ENCODE results near the gene CAVIN1.
"Not testable (repeated sequence)": the region's sequence is repeated elsewhere in the genome, so short reads cannot be mapped to it uniquely, and the experiment has no call there.

CAVIN1 gene

GRCh38 chr17:42422958-42423712 is at the start of gene CAVIN1:
Gene CAVIN1, minus strand, starts transcription at chr17:42423256. Its CDS starts 159 bp downstream, at chr17:42423097.
- DNase-seq (ENCODE audit: low read depth in 2 of 2, low spot score in 1 of 2) = no peak

DNA sequence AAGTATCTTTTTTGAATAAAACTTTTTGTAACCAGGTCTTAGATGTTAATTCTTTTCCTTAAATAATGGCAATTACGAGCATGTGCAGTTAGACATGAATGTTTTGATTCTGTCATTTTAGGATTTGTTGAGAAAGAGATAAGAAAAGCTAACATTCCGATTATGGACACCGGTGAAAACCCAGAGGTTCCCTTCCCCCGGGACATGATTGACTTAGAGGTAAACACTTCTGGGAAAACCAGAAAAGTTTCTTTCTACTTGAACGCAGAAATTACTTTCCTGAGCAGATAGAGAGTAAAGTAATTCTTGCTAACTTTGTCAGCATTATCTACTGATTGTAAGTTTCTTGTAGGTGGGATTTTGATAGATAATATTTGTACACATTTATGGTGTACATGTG is 44.8 kb upstream of the CAVIN1 start:
- no peak for DNase-seq (ENCODE audit: low read depth in 2 of 2, low spot score in 1 of 2)

DNA sequence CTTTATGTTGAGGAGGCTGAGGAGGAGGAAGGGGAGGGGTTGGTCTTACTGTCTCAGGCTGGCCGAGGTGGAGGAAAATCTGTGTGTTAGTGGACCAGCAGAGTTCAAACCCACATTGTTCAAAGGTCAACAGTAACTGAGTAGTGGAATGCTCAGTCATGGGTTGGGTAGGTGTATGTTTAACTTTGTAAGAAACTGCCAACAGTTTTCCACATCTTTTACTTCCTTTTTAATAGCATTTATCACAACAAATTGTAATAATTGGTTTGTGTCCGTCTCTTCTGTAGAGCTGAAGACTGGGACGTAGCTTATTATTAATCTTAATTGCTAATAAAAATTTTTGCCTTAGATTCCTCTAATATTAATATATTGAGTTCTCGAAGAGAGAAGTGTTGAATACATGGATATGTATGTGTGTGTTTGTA is 40.9 kb upstream of the CAVIN1 start:
- DNase-seq (ENCODE audit: low read depth in 2 of 2, low spot score in 1 of 2) = no peak

GRCh38 chr17:42460371-42460770 is 37.3 kb upstream of the CAVIN1 start:
- DNase-seq (ENCODE audit: low read depth in 2 of 2, low spot score in 1 of 2) = no peak

DNA sequence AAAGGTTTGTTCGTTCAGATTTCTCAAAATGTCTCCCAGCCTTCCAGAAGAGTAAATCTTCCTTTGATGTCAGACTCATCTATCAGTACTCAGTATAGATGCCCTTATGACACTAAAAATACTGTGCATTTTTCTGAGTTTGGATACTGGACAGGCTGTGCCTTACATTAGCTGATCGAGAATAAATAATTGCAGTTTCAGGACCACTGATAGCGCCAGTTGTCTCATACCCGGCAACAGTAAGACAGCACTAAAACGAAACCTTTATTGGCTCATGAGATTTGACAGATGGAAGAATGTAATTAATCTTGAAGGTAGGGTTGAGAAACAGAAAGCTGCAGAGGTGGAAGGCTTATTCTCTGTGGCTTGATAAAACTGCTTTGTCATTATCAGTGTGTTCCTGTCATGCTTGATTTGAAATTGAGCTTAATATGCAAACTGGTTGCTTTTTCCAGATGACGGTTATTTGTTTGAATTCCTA is 36.8 kb upstream of the CAVIN1 start:
- DNase-seq (ENCODE audit: low read depth in 2 of 2, low spot score in 1 of 2) = no peak

DNA sequence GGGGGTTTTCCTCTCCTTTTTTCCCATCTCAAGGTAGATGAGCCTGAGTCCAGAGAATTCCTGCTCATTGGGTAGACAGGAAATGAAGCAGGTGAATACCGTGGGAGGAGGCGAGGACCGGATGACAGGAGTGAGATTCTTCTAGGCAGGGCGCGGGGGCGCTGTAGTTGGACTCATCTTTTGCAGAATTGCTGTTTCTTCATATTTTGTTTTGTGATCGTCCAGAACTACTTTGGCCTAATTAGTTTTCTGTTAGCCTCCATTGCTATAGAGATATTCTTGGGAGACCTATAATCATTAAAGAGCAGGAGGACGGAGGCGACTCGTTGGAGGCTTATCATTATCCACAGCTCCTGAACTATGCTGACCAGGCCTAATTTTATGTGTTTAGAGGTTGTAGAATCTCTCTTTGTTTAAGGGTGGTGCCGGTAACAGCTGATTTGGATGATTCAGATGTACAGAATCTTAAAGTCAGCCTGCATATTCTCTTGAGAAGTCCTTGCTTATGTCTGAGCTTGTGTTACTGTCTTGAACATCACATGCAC is 36.3 kb upstream of the CAVIN1 start:
- no peak for DNase-seq (ENCODE audit: low read depth in 2 of 2, low spot score in 1 of 2)

GRCh38 chr17:42458497-42459255 is 35.6 kb upstream of the CAVIN1 start, which contains the start of gene ATP6V0A1:
Gene ATP6V0A1, plus strand, starts transcription at chr17:42458878. Its CDS starts 2,017 bp downstream, at chr17:42460895.
- DNase-seq (ENCODE audit: low read depth in 2 of 2, low spot score in 1 of 2) = peak; percentile 78

DNA sequence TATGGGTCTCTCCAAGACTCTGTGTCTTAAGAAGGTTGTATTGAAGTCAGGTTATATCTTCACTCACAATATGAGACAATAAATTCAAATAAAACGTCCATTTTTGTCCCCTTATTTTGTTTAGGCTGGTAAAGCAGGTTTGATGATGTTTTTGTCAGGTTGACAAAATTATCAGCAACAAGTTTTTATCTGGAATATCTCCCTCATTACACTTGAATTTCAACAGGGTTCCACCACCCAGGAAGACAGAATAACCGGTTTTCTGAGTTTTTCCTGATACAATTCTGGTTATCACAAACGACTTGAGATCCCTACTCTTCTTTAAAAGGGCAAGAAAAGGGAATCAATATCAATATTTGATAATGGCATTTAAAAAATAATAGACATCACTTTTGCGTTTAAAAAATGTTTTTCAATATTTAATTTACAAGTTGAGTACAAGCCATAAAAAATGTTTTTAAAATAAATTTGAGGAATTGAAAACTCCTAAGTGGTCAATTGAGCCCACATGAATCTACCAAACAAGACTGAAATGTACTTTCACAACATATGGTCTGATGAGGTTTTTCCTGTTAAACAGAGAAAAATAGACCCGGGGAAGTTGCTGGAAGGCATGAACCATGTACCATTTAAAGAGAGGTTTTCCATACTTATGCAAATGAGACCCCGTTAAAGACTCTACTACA is 34.2 kb upstream of the CAVIN1 start:
- DNase-seq (ENCODE audit: low read depth in 2 of 2, low spot score in 1 of 2) = no peak

GRCh38 chr17:42456223-42457106 is 33.4 kb upstream of the CAVIN1 start:
- no peak for DNase-seq (ENCODE audit: low read depth in 2 of 2, low spot score in 1 of 2)

GRCh38 chr17:42454987-42455386 is 31.9 kb upstream of the CAVIN1 start:
- DNase-seq (ENCODE audit: low read depth in 2 of 2, low spot score in 1 of 2) = not testable (repeated sequence)

GRCh38 chr17:42453439-42453838 is 30.4 kb upstream of the CAVIN1 start:
- no peak for DNase-seq (ENCODE audit: low read depth in 2 of 2, low spot score in 1 of 2)

DNA sequence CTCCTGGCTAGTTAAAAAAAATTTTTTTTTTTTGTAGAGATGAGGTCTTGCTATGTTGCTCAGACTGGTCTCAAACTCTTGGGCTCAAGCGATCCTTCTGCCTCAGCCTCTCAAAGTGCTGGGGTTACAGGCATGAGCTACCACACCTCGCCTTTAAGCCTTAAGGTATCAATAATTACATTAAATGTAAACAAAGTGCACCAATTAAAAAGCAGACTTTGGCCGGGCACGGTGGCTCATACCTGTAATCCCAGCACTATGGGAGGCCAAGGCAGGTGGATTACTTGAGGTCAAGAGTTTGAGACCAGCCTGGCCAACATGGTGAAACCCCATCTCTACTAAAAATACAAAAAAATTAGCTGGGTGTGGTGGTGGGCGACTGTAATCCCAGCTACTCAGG is 28.2 kb upstream of the CAVIN1 start:
- not testable (repeated sequence) for DNase-seq (ENCODE audit: low read depth in 2 of 2, low spot score in 1 of 2)

DNA sequence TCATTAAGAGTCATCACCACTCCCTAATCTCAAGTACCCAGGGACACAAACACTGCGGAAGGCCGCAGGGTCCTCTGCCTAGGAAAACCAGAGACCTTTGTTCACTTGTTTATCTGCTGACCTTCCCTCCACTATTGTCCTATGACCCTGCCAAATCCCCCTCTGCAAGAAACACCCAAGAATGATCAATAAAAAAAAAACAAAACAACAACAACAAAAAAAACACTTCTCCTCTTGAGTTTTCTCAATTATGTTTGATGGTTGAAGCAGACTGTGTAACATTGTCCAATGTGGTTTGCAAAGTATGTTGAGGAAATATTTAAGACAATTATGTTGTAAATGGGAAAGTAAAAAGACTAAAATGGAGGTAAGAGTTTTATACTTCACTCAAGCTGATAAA is 26.8 kb upstream of the CAVIN1 start:
- not testable (repeated sequence) for DNase-seq (ENCODE audit: low read depth in 2 of 2, low spot score in 1 of 2)

- not testable (repeated sequence) for DNase-seq (ENCODE audit: low read depth in 2 of 2, low spot score in 1 of 2)
Measured at GRCh38 chr17:42449176-42449575, 26.1 kb upstream of the CAVIN1 start.

DNA sequence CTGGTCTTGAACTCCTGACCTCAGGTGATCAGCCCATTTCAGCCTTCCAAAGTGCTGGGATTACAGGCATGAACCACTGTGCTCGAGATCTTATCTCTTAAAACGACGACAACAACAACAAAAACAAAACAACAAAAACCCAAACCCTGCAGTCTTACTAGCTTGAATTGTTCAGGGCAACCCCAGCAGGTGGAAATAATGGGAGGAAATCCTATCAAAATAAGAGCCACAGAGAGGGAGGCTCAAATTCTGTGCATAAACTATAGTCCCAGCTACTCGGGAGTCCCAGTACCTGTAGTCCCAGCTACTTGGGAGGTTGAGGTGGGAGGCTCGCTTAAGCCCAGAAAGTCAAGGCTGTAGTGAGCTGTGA is 19.1 kb upstream of the CAVIN1 start:
- no peak for DNase-seq (ENCODE audit: low read depth in 2 of 2, low spot score in 1 of 2)

GRCh38 chr17:42441371-42442195 is 18.5 kb upstream of the CAVIN1 start:
- DNase-seq (ENCODE audit: low read depth in 2 of 2, low spot score in 1 of 2) = no peak

- DNase-seq (ENCODE audit: low read depth in 2 of 2, low spot score in 1 of 2) = no peak
Measured at GRCh38 chr17:42438600-42439567, 15.8 kb upstream of the CAVIN1 start.

DNA sequence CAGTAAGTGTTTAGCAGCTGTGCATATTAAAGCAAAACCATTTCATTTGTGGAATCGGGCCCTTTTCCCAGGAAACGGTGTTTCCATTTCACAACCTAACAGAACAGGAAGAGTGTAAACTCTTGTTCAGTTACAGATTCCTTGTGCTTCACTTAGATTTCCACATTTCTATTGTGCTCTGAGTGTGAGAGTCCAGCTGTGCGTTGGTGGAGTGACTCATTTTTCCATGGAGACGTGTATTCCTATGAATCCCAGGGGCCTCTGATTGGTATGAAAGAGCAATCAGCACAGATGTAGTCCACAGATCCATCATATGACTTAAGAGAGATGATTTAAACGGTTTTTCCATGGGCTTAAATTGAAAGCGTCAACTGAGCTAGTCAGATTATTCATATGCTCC is 13.3 kb upstream of the CAVIN1 start:
- no peak for DNase-seq (ENCODE audit: low read depth in 2 of 2, low spot score in 1 of 2)

Data from stimulated activated CD8-positive, alpha-beta memory T cell treated with anti-CD3 and anti-CD28 coated beads, Interleukin-4, amount 100 ng/mL, for 4 hours (primary cell).